HG03135 (cell line): ENCODE measurements around the gene HAO2.
"Not testable (repeated sequence)": the region's sequence is repeated elsewhere in the genome, so short reads cannot be mapped to it uniquely, and the experiment has no call there.

Experiments used
- ATAC-seq: cut with Tn5 transposase; IDR thresholded peaks from one replicate; pipeline ENCODE4 v1.9.1; 2021; ENCODE audit warnings: mild to moderate bottlenecking, moderate library complexity; ENCODE audit not compliant: unreplicated experiment

Gene HAO2

GRCh38 chr1:119376594-119376993 lies 8.0 kb downstream of the HAO2 start:
- ATAC-seq = no peak

- not testable (repeated sequence) for ATAC-seq
These were observed 9.0 kb downstream of the HAO2 start for GRCh38 chr1:119377594-119377993.

- ATAC-seq = no peak
These were observed 10.5 kb downstream of the HAO2 start for GRCh38 chr1:119379117-119379516.

GRCh38 chr1:119380304-119380703 lies 11.7 kb downstream of the HAO2 start:
- ATAC-seq = no peak

GRCh38 chr1:119380983-119381662 lies 12.5 kb downstream of the HAO2 start:
- no peak for ATAC-seq

- ATAC-seq = no peak
These were observed 16.0 kb downstream of the HAO2 start for GRCh38 chr1:119384591-119384990.

GRCh38 chr1:119385650-119386049 lies 17.1 kb downstream of the HAO2 start:
- no peak for ATAC-seq

GRCh38 chr1:119387858-119388257 lies 19.3 kb downstream of the HAO2 start:
- ATAC-seq = no peak

- ATAC-seq = no peak
These were observed 19.9 kb downstream of the HAO2 start for GRCh38 chr1:119388450-119388849.

GRCh38 chr1:119390526-119390925 lies 21.9 kb downstream of the HAO2 start:
- ATAC-seq = no peak

GRCh38 chr1:119391749-119392148 lies 23.2 kb downstream of the HAO2 start:
- no peak for ATAC-seq

- no peak for ATAC-seq
These were observed 25.5 kb downstream of the HAO2 start for GRCh38 chr1:119394085-119394484.

GRCh38 chr1:119396982-119397381 lies 28.4 kb downstream of the HAO2 start:
- ATAC-seq = no peak

- no peak for ATAC-seq
These were observed 29.4 kb downstream of the HAO2 start for GRCh38 chr1:119397986-119398385.

- ATAC-seq = no peak
These were observed 36.2 kb downstream of the HAO2 start for GRCh38 chr1:119404736-119405135.

GRCh38 chr1:119409731-119410130 lies 41.1 kb downstream of the HAO2 start:
- no peak for ATAC-seq

GRCh38 chr1:119410961-119411360 lies 42.4 kb downstream of the HAO2 start:
- ATAC-seq = no peak

- ATAC-seq = no peak
These were observed 46.4 kb downstream of the HAO2 start, which contains the start of gene HSD3B2 for GRCh38 chr1:119414950-119415349. Gene HSD3B2 (plus strand): TSS chr1:119415150. CDS start chr1:119415420, 270 bp downstream.

- ATAC-seq = no peak
These were observed 47.5 kb downstream of the HAO2 start for GRCh38 chr1:119416006-119416640.

- no peak for ATAC-seq
These were observed 50.5 kb downstream of the HAO2 start for GRCh38 chr1:119419109-119419508.

- ATAC-seq = no peak
These were observed 52.1 kb downstream of the HAO2 start for GRCh38 chr1:119420638-119421037.

GRCh38 chr1:119422631-119423030 lies 54.0 kb downstream of the HAO2 start:
- no peak for ATAC-seq

- no peak for ATAC-seq
These were observed 60.4 kb downstream of the HAO2 start for GRCh38 chr1:119428991-119429390.
